ENCODE results near the gene RAD51B.
"Not testable (repeated sequence)": the region's sequence is repeated elsewhere in the genome, so short reads cannot be mapped to it uniquely, and the experiment has no call there.

RAD51B gene

DNA sequence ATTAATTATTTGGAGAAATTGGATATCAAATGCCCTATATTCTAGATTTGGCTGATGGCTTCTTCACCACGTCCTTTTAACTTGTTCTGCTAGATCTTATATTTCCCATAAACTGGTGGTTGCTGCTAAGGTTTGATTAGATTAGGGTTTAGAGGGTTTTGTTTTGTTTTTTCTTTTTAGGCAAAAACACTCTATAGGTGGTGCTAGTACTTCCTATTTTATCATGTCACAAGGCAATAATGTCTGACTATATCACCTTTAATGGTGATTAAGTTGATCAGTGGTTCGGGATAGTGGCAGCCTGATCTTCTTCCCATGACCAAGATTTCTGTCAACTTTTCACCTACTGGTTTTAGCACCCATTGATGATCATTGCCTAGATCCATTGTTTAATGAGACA, 455.1 kb downstream of the RAD51B start:
- DNase-seq (ENCODE audit: low spot score): no peak

DNA sequence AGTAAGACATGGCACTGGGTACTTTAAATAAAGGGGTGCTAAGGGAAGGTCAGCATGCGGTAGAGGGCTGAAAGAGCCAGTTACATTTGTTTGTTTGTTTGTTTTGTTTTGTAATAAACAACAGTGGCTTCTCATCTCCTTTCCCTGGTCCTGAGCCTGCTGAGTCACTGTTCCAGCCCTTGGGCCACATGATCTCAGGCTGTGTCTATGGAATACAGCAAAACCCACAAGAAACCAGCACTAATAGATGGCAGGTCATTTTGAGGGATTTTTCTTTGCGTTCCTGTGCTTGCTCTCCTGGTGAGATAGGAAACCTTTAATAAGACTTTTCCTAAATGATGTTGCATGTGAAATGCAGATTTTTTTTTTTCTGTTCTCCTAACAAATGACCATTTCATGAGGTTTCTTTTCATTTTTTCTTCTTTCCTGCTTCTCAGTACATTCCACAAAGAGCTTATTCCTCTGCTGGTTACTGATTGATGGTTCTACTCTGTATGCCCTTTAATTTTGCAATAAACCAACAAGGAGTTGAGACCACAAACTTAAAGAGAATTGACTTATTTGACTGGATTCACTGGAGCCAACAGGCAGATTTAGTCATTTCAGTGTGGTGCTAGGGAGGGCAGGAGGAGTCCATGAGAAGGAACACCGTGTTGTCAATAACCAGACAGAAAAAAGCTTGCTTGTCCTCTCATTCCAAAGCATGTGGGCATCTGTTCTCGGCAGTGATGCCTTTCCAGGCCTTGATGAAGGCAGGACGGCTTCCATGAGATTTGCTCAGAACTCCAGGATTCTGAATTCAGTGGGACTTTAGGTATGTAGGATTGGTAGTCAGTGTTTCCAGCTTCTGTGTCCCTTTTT, 459.2 kb downstream of the RAD51B start:
- DNase-seq (ENCODE audit: low spot score): no peak

DNA sequence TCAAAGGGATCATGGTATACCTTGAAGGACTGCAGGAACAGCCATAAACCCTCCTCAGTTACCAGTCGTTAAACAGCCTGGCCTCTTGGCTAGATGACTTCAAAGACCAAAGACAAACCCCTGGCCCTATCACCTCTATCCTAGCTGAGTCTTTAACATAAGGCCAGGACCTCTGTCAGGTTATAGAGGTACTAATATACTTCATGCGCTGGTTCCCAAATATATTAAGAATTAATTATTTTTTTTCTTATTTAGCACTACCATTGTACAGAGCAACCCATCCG, 459.8 kb downstream of the RAD51B start:
- no peak for DNase-seq (ENCODE audit: low spot score)

DNA sequence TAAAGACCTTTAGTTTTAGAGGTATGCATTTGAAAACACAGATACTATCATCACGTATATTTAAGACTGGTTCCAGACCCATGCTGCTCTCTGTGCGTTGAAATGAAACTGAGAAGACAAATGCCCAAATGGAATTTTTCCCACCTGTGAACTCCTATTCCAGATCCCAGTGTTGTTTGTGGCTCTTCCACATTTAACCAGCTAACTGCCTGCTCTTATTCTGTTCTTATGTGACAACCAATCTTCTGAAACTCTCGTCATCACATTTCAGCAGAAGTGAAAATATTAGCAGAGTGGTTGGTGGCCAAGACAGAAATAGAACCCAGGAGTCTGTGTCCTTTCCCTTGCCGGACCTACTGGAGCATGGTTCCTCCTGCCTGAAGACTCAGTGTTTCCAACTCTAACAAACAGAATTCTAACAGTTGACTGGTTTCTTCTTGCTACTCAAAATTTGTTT, 460.2 kb downstream of the RAD51B start:
- DNase-seq (ENCODE audit: low spot score): no peak

DNA sequence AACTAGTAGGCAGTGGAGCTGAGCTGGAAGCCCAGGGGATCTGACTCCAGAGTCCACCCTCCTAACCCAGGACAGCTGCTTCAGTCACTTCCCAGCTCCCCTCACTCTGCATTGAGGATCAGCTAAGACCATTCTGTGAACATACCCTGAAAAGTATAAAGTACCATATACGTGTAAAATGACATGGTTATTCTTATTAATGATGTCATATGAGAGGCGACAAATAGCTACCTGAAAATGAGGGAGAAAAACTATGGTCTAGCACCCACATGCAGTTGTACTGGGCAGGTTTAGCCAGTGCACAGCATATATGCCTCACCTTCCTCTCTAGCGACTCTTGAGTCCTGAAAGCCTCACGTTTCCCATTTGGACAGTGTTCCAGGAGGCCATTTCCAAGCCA, 461.9 kb downstream of the RAD51B start:
- DNase-seq (ENCODE audit: low spot score): no peak

DNA sequence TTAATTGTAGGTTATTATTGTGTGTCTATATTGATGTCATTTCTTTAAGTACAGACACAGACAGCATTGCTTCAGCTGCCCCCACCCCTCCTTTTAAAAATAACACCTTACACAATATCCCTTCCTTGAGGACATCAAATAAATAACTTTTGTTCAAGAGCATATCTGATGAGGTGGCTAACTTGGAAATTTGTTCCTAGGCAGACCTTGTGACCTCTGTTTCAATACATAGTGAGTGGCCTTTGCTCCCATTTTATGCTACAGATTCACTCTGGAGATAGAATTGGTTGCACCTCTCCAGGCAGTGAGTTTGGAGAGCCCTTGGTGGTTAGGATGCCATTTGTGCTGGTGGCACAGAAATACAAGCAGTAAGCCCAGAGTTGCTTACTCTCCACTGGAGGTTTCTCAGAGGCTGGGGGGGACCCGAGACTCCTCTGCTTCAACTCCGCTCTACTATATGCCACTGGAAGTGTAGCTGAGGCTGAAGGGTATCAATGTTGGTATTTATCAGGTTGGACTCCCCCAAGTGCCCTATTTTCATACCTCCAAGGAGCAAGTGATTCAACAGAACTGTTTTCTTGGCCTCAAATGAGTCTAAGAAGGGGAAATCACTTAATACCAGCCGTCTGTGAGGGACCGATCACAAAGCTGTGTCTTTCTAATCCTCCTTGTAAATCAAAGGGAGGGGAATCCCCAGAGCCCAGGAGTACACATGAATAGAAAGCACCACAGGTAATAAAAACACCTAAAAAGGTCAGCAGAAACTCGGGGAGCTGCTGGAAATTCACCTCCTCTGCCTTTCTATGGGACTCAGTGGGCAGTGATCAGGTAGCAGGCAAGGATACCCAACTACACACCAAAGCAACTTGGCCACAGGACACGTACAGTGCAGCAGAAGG, 463.1 kb downstream of the RAD51B start:
- DNase-seq (ENCODE audit: low spot score): no peak

DNA sequence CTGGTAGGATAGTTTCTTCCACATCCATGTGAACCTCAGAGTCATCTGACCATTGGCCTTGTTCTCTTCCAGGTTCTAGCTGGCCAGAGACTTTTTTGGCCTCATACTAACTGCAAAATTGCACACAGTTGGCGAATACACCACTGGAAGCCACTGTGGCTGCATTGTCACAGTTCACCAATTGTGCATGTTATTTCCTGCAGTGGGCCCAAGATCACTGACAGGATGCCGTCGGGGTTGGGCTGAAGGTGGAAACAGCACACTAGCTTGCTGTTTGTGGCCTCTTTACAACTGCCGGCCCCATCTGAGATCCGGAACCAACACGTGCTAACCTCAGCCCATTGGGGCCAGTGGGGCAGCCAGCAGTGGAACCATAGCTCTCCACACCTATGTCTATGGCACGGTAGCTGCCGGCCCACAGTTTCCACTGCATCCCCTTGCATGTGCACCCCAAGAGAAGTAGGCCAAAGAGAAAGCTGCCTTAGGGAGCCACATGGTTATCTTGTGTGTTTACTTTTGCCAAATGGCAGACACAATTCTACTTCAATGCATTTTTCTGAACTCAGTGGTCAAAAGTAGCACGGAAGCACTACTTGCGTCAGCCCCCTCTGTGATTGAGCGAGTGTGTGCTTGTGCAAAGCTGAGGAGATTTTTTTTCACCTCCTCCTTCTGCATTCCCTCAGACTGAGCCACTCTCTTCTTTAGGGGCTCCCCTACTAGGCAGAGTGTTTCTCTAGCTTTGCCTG, 464.0 kb downstream of the RAD51B start:
- no peak for DNase-seq (ENCODE audit: low spot score)

DNA sequence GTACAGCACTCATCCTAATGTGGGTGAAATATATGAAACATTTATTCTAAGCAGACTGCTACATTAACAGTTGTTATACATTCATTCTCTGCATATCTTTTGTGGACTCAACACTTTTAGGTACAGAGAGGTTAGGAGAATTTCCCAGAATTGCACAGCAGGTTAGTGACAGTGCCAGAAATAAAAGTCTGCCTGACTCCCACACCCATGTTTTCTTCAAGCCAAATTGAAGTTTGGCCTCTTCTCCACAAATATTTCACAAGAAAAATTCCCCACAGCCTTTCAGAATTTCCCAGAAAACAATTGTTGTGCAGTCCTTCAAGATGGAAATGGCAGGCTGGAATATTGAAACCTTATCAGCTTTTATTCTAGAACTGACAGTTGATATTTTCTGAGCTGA, 464.8 kb downstream of the RAD51B start:
- no peak for DNase-seq (ENCODE audit: low spot score)

DNA sequence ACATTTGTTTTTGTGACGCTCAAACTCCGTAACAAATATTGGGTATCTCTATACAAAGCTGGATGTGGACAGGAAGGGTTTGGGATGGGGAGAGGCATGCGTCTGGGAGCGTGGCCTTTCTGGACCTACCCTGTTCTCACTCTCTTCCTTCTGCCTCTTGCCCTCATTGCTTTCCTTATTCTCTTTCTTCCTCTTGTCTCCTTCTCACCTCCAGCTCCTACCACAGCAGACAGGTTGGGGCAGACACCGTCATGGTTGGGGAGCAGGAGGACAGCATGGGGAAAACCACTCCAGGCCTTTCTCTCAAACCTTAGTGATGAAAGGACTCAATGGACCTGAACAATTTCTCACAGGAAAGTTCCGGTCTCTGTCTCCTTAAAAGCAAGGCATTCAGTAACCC, 465.3 kb downstream of the RAD51B start:
- DNase-seq (ENCODE audit: low spot score): no peak

DNA sequence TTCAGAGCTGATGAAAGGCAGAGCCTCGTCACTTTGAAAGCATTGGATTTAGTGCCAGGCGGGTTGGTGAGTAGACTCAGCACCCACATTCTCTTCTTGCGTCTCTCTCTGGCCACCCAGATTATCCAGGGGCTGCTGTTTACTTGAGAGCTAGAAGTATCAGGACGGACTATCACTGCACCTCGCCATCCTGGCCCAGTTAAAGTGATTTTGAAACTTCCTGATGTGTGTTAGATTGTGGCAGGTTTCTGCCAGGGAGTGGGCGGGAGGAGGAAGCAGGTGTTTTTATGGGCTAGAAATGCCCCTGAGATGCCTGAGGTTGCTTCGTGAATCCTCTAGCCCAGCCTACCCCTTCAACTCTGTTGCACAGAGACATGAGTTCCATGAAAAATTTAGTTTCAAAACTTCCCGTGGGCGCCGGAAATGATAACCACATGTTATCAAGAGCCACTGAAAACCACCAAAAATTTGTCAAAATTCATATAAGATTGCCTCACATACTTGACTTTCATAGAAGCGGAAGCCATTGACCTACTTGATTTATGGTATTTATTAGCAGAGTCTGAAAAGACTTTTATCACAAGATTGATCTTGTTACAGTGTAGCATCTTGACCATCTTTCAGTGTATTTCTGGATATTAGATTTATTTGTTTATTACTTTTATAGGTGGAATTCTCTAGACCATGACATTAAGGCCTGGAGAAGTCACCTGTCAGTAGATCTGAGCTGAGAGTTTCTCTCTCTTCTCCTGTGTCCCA, 466.0 kb downstream of the RAD51B start:
- no peak for DNase-seq (ENCODE audit: low spot score)

DNA sequence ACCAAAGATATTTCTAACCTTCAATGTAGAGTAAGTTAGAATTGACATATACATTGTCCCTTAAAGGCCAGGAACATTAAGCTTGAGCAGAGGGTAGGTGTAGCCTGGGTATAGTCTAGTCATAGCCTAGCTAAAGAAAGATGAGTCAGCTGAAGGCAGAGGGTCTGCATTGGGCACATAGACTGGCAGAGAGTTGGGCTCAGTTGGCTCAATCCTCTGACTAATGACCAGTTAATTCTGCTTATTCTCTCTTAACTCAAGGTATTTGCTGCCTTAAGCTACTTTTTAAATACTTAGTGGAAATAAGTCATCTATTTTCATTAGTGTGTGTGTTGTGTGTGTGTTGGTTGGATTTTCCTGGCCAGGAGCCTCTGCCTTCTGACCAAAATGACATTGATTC, 467.1 kb downstream of the RAD51B start:
- DNase-seq (ENCODE audit: low spot score): no peak

DNA sequence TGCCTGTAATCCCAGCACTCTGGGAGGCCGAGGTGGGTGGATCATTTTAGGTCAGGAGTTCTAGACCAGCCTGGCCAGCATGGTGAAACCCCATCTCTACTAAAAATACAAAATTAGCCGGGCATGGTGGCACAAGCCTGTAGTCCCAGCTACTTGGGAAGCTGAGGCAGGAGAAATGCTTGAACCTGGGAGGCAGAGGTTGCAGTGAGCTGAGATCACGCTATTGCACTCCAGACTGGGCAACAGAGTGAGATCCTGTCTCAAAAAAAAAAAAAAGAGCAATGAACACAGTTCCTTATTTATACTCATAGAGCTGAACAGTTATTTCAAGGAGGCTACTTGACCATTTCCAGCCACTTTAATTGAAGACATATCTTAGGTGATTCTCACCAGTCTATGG, 469.9 kb downstream of the RAD51B start:
- not testable (repeated sequence) for DNase-seq (ENCODE audit: low spot score)

DNA sequence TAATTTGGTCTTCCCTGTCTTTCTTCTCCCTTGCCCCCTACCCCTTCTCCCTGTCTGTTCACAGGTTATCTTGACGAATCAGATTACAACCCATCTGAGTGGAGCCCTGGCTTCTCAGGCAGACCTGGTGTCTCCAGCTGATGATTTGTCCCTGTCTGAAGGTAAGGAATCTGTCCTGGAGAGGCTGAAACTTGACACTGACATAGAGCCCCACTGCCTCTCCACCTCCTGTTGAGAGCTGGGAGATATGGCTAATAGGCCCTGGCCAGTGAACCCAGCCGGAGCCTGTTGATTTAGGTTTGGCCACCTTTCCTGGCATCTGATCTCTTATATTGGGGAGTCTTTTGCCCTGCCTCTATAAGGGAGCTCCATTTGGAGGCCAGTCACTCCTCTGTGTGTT, 472.2 kb downstream of the RAD51B start:
- DNase-seq (ENCODE audit: low spot score): no peak

DNA sequence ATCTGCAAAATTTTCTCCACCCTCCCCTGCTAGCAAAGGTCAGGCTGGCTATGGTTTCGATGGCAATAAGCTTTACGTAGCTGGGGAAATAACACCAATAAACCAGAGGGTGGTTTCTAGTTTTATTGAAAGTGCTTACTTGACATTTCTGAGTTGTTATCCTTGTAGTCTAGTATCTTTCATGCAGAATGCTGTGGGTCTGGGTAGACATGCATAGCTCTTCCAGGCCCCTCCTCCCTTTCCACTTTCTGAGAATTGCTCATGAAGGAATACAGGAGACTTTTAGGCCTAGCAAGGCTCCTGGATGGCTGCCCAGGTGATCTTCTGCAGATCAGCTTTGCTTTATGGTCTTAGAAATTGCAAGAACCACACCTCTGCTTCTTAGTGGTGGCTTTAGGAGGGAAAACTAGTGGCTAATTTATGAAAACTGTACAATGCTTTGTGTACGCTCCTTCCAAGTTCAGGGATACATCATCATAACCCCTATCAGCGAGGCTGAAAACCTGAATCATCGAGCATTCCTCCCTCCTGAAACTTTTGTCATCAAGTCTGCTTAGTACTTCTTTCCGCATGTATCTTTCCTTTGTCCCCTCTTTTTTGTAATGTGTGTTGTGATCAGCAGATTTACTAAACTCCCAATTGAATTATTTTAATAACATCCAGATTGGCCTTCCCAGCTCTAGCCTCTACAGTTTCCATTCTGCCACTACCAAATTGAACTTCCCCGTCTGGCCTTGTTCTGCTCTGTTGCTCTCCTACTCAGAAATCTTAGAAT, 473.0 kb downstream of the RAD51B start:
- no peak for DNase-seq (ENCODE audit: low spot score)

DNA sequence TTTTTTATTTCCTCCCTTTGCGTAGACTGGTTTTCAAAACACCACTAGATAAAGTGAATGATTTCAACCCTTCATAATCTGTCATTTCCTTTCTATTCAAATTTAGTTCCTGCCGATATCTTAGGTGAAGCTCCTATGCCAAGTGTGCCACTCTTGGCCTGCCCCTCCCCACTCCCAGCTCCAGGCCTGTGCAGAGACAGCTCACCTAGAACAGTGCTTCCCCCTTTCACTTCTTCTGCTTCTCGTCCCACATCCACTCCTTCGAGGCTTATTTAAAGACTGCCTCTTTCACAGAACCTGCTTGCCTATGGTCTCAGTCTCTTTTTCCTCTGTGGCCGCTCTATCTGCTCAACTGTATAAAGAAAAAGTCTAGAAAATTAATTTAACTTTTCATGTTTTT, 473.8 kb downstream of the RAD51B start:
- no peak for DNase-seq (ENCODE audit: low spot score)

DNA sequence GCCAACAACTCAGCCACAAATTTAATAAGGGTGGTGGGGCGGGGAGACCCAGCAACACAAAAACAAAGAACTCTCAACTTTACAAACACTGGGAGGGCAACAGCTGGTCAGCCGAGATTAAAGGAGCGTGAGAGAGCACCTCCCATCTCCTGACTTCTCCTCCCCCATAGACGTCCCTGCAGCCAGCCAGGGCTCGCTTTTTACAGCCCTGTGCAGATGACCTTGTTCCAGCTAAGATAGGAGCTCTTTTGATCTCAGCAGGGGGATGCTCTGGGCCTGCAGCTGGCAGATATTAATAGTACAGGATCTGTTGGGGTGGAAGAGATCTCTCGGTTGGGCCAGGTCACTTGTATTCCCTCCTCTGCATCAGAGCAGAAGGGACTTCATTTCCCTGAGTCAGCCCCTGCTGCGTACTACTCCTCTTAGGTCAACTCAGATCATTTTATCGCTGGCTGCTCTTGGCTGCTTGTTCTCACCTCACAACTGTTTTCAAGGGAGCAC, 475.8 kb downstream of the RAD51B start:
- DNase-seq (ENCODE audit: low spot score): peak; percentile 58

DNA sequence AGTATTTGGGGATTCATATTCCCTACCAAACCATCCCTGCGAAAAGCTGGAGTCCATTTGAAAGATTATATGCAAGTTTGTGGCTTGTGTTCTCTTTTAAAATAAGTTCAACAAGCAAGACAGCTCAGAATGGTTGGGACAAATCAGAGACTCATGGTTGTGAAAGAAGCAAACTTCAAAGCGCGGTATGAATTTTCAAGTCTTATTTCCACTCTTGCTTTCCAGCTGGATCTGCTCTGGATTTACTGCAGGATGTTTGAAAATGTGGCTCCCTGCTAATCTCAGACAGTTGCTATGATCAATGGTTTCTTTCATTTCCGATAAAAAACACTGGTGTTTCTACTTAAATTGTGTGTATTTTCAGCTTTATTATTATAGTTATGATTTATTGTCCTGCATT, 477.5 kb downstream of the RAD51B start:
- no peak for DNase-seq (ENCODE audit: low spot score)

DNA sequence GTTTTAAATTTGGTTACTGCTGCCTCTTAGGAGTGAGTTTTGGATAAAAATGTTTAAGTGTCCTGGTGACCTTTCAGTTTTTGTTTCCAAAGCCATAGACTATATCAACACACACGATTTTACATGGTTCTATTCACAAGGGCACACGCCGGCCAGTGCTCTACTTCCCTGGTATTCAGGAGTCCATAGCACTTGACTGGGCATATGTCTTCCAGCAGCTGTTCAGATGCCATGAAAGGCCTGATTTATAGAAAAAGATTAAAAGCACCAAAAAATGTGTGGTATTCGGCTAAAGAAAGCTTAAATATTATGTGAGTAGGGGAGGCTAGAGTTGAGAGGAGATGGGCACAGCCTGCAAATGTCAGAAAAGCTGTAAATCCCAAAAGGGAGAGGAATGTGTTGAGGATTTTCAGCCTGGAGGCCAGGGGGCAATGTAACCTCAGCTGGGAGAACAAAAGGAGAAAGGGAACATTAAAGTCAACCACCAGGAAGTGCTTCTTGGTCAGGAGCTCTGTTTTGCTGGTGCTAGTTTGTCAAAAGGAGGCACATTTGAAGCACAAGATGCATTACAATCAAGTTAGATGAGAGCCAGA, 478.4 kb downstream of the RAD51B start:
- DNase-seq (ENCODE audit: low spot score): no peak

DNA sequence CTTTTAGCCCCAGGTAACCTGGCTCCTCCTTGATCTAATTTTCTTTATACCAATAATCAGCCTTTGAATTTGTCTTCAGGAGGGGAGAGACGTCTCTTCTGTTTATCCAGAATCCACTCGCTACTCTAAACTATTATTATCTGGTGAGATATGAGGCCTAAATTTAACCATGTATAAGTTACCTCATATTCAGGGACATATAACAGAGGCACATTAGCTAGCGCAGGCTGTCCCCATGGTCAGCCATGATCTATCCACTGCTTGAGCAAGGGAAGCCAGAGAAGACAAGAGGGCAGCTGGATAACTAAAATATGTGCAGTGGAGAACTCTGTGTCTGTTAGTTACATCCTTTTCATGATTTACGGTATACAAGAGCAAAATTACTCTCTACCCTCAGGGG, 481.0 kb downstream of the RAD51B start:
- DNase-seq (ENCODE audit: low spot score): no peak

DNA sequence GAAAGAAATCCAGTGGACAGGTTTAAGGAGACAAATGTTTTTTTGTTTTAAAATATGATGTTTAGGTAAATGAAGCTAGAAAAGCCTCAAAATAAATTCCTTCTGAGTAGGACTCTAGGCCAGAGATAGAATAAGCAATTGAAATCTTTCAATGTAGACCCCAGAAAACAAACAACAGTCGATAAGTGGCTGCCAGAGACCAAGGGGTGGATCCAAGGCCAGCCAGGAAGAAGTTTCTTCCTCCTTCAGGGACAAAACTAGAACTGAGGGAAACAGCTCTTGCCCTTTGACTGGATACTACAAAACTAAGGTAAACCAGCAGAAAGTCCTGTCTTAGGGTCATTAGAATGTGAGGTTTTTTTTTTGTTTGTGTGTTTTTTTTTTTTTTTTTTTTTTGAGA, 481.6 kb downstream of the RAD51B start:
- no peak for DNase-seq (ENCODE audit: low spot score)

DNA sequence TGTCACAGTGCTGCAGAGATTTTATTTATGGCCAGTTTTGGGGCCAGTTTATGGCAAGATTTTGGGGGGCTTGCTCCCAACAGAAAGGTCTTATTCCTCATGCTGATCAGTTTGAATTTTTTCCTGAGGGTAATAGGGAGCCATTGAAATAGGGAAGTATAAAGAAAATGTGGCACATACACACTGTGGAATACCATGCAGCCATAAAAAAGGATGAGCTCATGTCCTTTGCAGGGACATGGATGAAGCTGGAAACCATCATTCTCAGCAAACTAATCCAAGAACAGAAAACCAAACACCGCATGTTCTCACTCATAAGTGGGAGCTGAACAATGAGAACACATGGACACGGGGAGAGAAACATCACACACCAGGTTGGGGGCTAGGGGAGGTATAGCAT, 483.4 kb downstream of the RAD51B start:
- not testable (repeated sequence) for DNase-seq (ENCODE audit: low spot score)
